ENCODE measurements around the gene BEST1. TPM values are rescaled to one million over a fixed set of nuclear protein-coding genes. Genes with fewer than 3 reads are reported as not detected.

The BEST1 gene
- total RNA-seq, 1 experiment from 2014 or later = 0.17 TPM

DNA sequence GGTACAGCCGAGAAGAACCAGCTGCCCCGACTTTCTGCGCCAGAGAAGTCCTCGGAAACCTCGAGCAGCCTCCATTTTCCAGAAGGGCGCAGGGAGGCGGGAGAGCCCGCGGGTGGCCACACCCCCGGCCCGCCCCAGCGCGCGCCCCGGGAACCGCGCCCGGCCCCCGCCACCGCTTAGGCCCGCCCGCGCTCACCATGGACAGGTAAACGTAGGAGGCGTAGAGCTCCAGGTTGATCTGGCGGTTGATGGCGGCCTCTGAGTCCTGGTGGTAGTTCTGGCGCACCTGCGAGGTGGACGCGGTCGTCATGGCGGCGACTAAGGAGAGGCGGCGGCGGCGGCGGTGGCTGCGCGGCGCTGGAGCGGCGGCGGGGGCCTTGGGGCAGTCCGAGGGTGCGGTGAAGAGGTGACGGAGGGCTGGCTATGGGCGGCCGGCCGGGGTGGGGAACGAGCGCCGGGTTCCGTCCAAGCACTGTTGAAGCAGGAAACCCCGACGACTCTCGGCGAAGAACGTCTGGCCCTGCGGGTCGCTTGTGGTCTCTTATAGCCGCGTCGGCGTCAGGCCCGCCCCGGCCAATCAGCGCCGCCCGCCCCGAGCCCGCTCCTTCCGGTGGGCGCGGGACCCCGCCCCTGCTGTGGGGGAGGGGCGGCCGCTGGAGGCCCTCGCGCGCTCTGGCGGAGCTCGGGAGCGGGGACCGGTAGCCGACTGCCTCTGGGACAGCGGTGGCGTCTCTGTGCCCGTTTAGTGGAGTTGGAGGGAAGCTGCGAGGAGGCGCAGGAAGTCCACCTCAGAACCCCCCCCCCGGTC is 17.2 kb downstream of the BEST1 start, which contains the start of gene FTH1 (continued):
- TF ChIP-seq, protein P1, sequence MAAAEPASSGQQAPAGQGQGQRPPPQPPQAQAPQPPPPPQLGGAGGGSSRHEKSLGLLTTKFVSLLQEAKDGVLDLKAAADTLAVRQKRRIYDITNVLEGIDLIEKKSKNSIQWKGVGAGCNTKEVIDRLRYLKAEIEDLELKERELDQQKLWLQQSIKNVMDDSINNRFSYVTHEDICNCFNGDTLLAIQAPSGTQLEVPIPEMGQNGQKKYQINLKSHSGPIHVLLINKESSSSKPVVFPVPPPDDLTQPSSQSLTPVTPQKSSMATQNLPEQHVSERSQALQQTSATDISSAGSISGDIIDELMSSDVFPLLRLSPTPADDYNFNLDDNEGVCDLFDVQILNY (CRISPR knock-in tag; IDR thresholded peaks at IDR 0.05) = peak; percentile 92
- no peak for TF ChIP-seq ZNF423 (CRISPR knock-in tag; IDR thresholded peaks at IDR 0.05)
- TF ChIP-seq, protein P2, sequence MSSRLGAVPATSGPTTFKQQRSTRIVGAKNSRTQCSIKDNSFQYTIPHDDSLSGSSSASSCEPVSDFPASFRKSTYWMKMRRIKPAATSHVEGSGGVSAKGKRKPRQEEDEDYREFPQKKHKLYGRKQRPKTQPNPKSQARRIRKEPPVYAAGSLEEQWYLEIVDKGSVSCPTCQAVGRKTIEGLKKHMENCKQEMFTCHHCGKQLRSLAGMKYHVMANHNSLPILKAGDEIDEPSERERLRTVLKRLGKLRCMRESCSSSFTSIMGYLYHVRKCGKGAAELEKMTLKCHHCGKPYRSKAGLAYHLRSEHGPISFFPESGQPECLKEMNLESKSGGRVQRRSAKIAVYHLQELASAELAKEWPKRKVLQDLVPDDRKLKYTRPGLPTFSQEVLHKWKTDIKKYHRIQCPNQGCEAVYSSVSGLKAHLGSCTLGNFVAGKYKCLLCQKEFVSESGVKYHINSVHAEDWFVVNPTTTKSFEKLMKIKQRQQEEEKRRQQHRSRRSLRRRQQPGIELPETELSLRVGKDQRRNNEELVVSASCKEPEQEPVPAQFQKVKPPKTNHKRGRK (CRISPR knock-in tag; IDR thresholded peaks at IDR 0.05; ENCODE audit: borderline replicate concordance) = no peak
- no peak for TF ChIP-seq NFATC4 (CRISPR knock-in tag; IDR thresholded peaks at IDR 0.05)
- peak; percentile 65; the same call in 1 of the 2 replicates for TF ChIP-seq TEAD4 (CRISPR knock-in tag; IDR thresholded peaks at IDR 0.05)
- TF ChIP-seq, protein P3, sequence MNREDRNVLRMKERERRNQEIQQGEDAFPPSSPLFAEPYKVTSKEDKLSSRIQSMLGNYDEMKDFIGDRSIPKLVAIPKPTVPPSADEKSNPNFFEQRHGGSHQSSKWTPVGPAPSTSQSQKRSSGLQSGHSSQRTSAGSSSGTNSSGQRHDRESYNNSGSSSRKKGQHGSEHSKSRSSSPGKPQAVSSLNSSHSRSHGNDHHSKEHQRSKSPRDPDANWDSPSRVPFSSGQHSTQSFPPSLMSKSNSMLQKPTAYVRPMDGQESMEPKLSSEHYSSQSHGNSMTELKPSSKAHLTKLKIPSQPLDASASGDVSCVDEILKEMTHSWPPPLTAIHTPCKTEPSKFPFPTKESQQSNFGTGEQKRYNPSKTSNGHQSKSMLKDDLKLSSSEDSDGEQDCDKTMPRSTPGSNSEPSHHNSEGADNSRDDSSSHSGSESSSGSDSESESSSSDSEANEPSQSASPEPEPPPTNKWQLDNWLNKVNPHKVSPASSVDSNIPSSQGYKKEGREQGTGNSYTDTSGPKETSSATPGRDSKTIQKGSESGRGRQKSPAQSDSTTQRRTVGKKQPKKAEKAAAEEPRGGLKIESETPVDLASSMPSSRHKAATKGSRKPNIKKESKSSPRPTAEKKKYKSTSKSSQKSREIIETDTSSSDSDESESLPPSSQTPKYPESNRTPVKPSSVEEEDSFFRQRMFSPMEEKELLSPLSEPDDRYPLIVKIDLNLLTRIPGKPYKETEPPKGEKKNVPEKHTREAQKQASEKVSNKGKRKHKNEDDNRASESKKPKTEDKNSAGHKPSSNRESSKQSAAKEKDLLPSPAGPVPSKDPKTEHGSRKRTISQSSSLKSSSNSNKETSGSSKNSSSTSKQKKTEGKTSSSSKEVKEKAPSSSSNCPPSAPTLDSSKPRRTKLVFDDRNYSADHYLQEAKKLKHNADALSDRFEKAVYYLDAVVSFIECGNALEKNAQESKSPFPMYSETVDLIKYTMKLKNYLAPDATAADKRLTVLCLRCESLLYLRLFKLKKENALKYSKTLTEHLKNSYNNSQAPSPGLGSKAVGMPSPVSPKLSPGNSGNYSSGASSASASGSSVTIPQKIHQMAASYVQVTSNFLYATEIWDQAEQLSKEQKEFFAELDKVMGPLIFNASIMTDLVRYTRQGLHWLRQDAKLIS (CRISPR knock-in tag; IDR thresholded peaks at IDR 0.05; ENCODE audit: borderline replicate concordance) = no peak
- TF ChIP-seq, protein P4, sequence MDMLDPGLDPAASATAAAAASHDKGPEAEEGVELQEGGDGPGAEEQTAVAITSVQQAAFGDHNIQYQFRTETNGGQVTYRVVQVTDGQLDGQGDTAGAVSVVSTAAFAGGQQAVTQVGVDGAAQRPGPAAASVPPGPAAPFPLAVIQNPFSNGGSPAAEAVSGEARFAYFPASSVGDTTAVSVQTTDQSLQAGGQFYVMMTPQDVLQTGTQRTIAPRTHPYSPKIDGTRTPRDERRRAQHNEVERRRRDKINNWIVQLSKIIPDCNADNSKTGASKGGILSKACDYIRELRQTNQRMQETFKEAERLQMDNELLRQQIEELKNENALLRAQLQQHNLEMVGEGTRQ (CRISPR knock-in tag; IDR thresholded peaks at IDR 0.05) = peak; percentile 22; the same call in 1 of the 2 replicates
- TF ChIP-seq ZNF396 (CRISPR knock-in tag; IDR thresholded peaks at IDR 0.05; ENCODE audit: borderline replicate concordance) = no peak
- TF ChIP-seq IRF2 (CRISPR knock-in tag; IDR thresholded peaks at IDR 0.05; ENCODE audit: borderline replicate concordance, low read depth) = no peak
- TF ChIP-seq, protein P5, sequence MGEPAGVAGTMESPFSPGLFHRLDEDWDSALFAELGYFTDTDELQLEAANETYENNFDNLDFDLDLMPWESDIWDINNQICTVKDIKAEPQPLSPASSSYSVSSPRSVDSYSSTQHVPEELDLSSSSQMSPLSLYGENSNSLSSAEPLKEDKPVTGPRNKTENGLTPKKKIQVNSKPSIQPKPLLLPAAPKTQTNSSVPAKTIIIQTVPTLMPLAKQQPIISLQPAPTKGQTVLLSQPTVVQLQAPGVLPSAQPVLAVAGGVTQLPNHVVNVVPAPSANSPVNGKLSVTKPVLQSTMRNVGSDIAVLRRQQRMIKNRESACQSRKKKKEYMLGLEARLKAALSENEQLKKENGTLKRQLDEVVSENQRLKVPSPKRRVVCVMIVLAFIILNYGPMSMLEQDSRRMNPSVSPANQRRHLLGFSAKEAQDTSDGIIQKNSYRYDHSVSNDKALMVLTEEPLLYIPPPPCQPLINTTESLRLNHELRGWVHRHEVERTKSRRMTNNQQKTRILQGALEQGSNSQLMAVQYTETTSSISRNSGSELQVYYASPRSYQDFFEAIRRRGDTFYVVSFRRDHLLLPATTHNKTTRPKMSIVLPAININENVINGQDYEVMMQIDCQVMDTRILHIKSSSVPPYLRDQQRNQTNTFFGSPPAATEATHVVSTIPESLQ (CRISPR knock-in tag; IDR thresholded peaks at IDR 0.05) = no peak
- TF ChIP-seq MXD4 (CRISPR knock-in tag; IDR thresholded peaks at IDR 0.05; ENCODE audit: borderline replicate concordance) = no peak
- no peak for TF ChIP-seq HMGA2 (CRISPR knock-in tag; IDR thresholded peaks at IDR 0.05)
- no peak for TF ChIP-seq JUN (CRISPR knock-in tag; IDR thresholded peaks at IDR 0.05)
- peak; percentile 29; the same call in 1 of the 2 replicates for TF ChIP-seq ZNF317 (CRISPR knock-in tag; IDR thresholded peaks at IDR 0.05; ENCODE audit: borderline replicate concordance, low read depth)
- TF ChIP-seq SP1 (CRISPR knock-in tag; conservative IDR thresholded peaks at IDR 0.05) = peak; percentile 94
- 0 out of 2 replicates have a peak, but pooled peaks have one; percentile 37 for TF ChIP-seq NFE2L1 (CRISPR knock-in tag; IDR thresholded peaks at IDR 0.05)
- TF ChIP-seq ATF1 (CRISPR knock-in tag; IDR thresholded peaks at IDR 0.05) = no peak
- 0 out of 2 replicates have a peak, but pooled peaks have one; percentile 68 for TF ChIP-seq CREM (CRISPR knock-in tag; IDR thresholded peaks at IDR 0.05)
- TF ChIP-seq, protein P6, sequence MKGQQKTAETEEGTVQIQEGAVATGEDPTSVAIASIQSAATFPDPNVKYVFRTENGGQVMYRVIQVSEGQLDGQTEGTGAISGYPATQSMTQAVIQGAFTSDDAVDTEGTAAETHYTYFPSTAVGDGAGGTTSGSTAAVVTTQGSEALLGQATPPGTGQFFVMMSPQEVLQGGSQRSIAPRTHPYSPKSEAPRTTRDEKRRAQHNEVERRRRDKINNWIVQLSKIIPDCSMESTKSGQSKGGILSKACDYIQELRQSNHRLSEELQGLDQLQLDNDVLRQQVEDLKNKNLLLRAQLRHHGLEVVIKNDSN (CRISPR knock-in tag; IDR thresholded peaks at IDR 0.05) = no peak; the same call in 1 of the 2 replicates
- TF ChIP-seq, protein P7, sequence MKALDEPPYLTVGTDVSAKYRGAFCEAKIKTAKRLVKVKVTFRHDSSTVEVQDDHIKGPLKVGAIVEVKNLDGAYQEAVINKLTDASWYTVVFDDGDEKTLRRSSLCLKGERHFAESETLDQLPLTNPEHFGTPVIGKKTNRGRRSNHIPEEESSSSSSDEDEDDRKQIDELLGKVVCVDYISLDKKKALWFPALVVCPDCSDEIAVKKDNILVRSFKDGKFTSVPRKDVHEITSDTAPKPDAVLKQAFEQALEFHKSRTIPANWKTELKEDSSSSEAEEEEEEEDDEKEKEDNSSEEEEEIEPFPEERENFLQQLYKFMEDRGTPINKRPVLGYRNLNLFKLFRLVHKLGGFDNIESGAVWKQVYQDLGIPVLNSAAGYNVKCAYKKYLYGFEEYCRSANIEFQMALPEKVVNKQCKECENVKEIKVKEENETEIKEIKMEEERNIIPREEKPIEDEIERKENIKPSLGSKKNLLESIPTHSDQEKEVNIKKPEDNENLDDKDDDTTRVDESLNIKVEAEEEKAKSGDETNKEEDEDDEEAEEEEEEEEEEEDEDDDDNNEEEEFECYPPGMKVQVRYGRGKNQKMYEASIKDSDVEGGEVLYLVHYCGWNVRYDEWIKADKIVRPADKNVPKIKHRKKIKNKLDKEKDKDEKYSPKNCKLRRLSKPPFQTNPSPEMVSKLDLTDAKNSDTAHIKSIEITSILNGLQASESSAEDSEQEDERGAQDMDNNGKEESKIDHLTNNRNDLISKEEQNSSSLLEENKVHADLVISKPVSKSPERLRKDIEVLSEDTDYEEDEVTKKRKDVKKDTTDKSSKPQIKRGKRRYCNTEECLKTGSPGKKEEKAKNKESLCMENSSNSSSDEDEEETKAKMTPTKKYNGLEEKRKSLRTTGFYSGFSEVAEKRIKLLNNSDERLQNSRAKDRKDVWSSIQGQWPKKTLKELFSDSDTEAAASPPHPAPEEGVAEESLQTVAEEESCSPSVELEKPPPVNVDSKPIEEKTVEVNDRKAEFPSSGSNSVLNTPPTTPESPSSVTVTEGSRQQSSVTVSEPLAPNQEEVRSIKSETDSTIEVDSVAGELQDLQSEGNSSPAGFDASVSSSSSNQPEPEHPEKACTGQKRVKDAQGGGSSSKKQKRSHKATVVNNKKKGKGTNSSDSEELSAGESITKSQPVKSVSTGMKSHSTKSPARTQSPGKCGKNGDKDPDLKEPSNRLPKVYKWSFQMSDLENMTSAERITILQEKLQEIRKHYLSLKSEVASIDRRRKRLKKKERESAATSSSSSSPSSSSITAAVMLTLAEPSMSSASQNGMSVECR (CRISPR knock-in tag; IDR thresholded peaks at IDR 0.05; ENCODE audit: borderline replicate concordance) = 0 out of 2 replicates have a peak, but pooled peaks have one; percentile 41
- TF ChIP-seq TP53 (CRISPR knock-in tag; IDR thresholded peaks at IDR 0.05) = no peak
- no peak for TF ChIP-seq JAZF1 (CRISPR knock-in tag; IDR thresholded peaks at IDR 0.05)
- TF ChIP-seq KAT7 (CRISPR knock-in tag; IDR thresholded peaks at IDR 0.05; ENCODE audit: borderline replicate concordance) = no peak

Data from WTC11 (cell line).